SJSA1 (cell line): Measurements from ENCODE around the gene PRKCE. TPM values are rescaled to one million over a fixed set of nuclear protein-coding genes. Genes with fewer than 3 reads are reported as not detected.

Experiments
- DNase-seq, 2 experiments: peaks; one replicate each; pipeline ENCODE4 v3.0.0-alpha.2; 2015 to 2020; ENCODE audit warnings: low spot score in 2 of 2, low read depth in 1 of 2
- H3K27ac ChIP-seq: fragments of 250-450 bp; sonication (Bioruptor Pico); 2 replicates; pipeline ENCODE4 v1.5.1; 2020; ENCODE audit warnings: mild to moderate bottlenecking, moderate library complexity
- H3K27me3 ChIP-seq: fragments of 250-450 bp; sonication (Bioruptor Pico); replicated peaks from 2 replicates; pipeline ENCODE4 v1.5.1; 2020; ENCODE audit warnings: mild to moderate bottlenecking, moderate library complexity
- H3K36me3 ChIP-seq: fragments of 250-450 bp; sonication (Bioruptor Pico); 2 replicates; pipeline ENCODE4 v1.5.1; 2020; ENCODE audit warnings: mild to moderate bottlenecking
- H3K4me1 ChIP-seq: fragments of 250-450 bp; sonication (Bioruptor Pico); replicated peaks from 2 replicates; pipeline ENCODE4 v1.6.1; 2021; ENCODE audit warnings: mild to moderate bottlenecking
- H3K4me3 ChIP-seq: fragments of 250-450 bp; sonication (Bioruptor Pico); 2 replicates; pipeline ENCODE4 v1.5.1; 2020; ENCODE audit warnings: mild to moderate bottlenecking
- H3K9me3 ChIP-seq: fragments of 250-450 bp; sonication (Bioruptor Pico); replicated peaks from 2 replicates; pipeline ENCODE4 v1.5.1; 2020; ENCODE audit warnings: mild to moderate bottlenecking
- total RNA-seq: library from RNA; depleted of rRNA; stranded (reverse); fragments of >200 nt; shearing (Covaris generic); gene quantifications from 2 replicates; pipeline ENCODE4 v1.2.3, GENCODE V29; 2014

The PRKCE gene
- total RNA-seq, 1 experiment from 2014 or later = 43.3 TPM

- no peak for DNase-seq
- Histone ChIP-seq H3K4me1 (no peaks in the 10 kb centered on the region), H3K4me3 (no peak overlapping the region), H3K36me3 (no peaks in the 10 kb centered on the region), H3K9me3 (no peaks in the 10 kb centered on the region), H3K27me3 (no peaks in the 10 kb centered on the region), H3K27ac (no peak overlapping the region)
Observed at GRCh38 chr2:45833301-45833967, 182.0 kb downstream of the PRKCE start.

- DNase-seq = no peak
Observed at GRCh38 chr2:45833968-45834344, 182.5 kb downstream of the PRKCE start.

DNA sequence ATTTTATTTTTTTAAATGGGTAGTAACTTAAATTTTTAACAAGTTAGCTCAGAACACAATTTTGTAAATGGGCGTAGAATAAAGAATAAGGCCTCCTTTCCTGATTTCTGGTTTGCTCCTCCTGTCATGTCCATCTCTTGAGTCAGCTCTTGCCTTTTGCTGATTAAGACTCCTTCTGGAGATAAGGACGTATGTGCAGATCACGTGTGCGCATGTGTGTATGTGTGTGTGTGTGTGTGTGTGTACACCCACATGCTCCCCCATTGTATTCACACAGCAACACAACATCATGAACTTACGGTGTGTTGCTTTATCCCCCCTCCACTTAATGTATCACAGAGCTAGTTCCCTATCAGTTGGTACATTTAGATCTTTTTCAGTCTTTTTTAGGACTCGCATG, 182.9 kb downstream of the PRKCE start:
- Histone ChIP-seq H3K27ac (no peak overlapping the region), H3K4me1 (no peaks in the 10 kb centered on the region), H3K27me3 (no peaks in the 10 kb centered on the region), H3K36me3 (no peaks in the 10 kb centered on the region), H3K4me3 (no peak overlapping the region), H3K9me3 (no peaks in the 10 kb centered on the region)
- no peak for DNase-seq

More at GRCh38 chr2:45833968-45834344, 182.5 kb downstream of the PRKCE start:
- no peaks in the 10 kb centered on the region for H3K27me3 ChIP-seq
- no peaks in the 10 kb centered on the region for H3K36me3 ChIP-seq
- no peak overlapping the region for H3K4me3 ChIP-seq
- H3K27ac ChIP-seq = no peak overlapping the region
- no peaks in the 10 kb centered on the region for H3K9me3 ChIP-seq
- H3K4me1 ChIP-seq = no peaks in the 10 kb centered on the region

DNA sequence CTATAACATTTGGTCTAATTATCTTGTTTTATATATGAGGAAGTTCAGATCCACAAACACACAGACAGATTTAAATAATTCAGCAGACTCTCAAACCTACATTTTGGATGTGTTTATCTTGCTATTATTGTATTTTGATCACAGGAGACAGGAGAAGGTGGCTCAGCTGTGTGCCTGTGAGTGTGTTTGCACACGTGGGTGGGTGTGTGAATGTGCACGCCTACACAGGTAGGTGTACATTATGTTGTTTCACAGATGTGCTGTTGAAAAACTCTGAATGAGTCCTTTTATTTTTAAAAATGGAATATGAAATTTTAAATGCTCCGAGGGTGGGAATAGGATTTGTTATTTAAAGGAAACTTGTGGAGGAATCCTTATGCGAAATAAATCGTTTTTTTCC, 183.4 kb downstream of the PRKCE start:
- H3K4me3 ChIP-seq = no peak overlapping the region
- no peak for DNase-seq
- no peaks in the 10 kb centered on the region for H3K27me3 ChIP-seq
- H3K4me1 ChIP-seq = no peaks in the 10 kb centered on the region
- no peaks in the 10 kb centered on the region for H3K36me3 ChIP-seq
- H3K9me3 ChIP-seq = no peaks in the 10 kb centered on the region
- no peak overlapping the region for H3K27ac ChIP-seq

GRCh38 chr2:45836316-45836715, 184.8 kb downstream of the PRKCE start:
- Histone ChIP-seq H3K36me3 (no peaks in the 10 kb centered on the region), H3K27me3 (no peaks in the 10 kb centered on the region), H3K9me3 (no peaks in the 10 kb centered on the region), H3K27ac (no peak overlapping the region), H3K4me1 (no peaks in the 10 kb centered on the region), H3K4me3 (no peak overlapping the region)
- DNase-seq = no peak

DNA sequence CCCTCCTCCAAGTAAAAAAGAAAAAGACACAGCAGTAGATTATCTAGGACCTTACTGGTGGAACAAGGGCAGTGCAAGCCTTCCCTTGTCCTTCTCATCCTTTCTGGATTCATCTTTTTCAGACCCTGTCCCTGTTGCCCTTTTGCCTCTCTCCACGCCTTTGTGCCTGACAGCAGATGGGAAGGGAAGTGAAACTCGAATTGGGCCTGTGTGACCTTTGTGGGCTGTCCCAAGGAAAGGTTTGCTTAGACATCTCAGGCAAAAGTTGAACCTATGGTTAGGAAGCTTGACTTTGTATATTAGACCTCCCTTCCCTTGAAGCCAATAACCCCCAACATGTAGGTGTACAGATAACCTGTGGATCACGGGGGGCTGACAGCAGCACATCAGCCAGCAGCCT, 185.3 kb downstream of the PRKCE start:
- Histone ChIP-seq H3K9me3 (no peaks in the 10 kb centered on the region), H3K4me1 (no peaks in the 10 kb centered on the region), H3K27me3 (no peaks in the 10 kb centered on the region), H3K4me3 (no peak overlapping the region), H3K27ac (no peak overlapping the region), H3K36me3 (no peaks in the 10 kb centered on the region)
- DNase-seq = no peak

DNA sequence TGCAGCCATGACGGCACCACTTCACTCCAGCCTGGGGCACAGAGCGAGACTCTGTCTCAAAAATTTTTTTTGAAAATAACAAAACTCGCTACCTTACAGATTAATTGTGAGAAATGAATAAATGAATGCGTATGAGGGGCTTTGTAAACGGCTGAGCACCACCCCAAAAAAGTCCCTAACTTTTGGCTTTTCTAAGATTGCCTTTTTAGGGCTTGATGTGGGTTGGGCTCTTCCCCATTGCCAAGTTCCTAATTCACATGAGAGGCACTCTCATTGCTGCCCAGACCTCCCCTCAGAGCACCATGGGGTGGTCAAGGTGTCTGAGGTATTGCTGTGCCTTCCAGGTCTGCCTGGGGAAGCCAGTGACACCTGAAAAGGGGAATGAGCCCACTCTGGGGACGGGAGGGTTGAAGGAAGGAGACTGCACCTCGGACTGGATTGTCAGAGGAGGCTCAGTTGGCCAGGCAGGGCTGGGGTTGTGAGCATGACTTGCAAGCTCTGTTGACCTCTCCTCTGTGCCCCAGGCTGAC, 186.4 kb downstream of the PRKCE start:
- H3K36me3 ChIP-seq = no peaks in the 10 kb centered on the region
- H3K4me1 ChIP-seq = no peaks in the 10 kb centered on the region
- no peak overlapping the region for H3K27ac ChIP-seq
- no peaks in the 10 kb centered on the region for H3K27me3 ChIP-seq
- no peak overlapping the region for H3K4me3 ChIP-seq
- no peak for DNase-seq
- H3K9me3 ChIP-seq = no peaks in the 10 kb centered on the region

DNA sequence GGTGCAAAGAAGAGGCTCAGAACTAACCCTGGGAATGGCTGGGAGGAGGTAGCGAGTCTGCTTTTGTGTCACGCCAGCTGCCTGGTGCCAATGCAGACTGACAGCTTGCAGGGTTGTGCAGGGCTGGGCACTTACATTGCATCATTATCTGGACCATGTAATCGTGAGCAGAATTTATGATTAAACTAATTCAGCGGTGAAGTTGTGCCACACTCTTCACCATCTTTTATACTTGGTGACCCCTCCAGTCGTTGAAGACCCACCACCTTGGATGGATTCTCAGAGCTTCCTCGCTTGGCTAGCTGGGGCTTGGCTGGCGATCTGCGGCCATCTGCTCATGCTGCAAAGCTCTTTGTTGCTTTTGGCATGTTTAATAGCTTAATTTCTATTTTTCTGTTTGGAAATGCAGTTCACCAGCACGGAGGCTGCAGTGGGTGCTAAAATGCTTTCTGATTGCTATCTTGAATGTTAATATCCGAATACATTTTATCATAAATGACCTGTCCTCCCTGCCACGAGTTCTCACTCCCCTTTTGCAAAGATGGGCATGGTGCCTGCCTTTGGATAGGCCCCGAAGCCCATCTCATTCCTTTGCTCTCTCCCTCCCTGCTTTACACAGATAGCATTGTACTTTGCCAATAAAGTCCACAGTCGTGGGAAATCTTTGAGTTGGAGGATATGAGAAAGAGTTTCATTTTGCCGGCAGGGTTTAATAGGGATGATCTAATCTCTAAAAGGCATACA, 188.2 kb downstream of the PRKCE start:
- no peak overlapping the region for H3K27ac ChIP-seq
- no peak overlapping the region for H3K4me3 ChIP-seq
- no peak for DNase-seq
- H3K36me3 ChIP-seq = no peaks in the 10 kb centered on the region
- H3K9me3 ChIP-seq = no peaks in the 10 kb centered on the region
- no peaks in the 10 kb centered on the region for H3K4me1 ChIP-seq
- H3K27me3 ChIP-seq = no peaks in the 10 kb centered on the region

DNA sequence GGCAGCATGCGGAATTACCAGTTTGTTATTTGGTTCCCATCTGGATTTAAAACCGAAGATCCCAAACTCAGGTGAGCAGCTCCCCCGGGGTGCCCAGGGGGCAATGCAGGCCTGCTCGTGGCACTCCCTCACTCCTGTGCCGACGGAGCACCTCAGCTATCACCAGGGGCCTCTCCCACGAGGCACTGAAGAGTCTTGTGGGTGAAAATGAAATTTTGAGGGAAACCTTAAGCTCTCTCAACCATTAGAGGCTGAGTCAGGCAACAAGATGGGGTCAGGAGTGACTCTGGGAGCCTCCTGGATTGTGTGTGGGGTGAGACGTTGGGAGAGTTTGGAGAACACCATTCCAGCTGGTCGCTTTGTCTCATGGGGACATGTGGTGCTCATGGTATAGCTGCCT, 189.0 kb downstream of the PRKCE start:
- Histone ChIP-seq H3K4me1 (no peaks in the 10 kb centered on the region), H3K4me3 (no peak overlapping the region), H3K27ac (no peak overlapping the region), H3K27me3 (no peaks in the 10 kb centered on the region), H3K9me3 (no peaks in the 10 kb centered on the region), H3K36me3 (no peaks in the 10 kb centered on the region)
- no peak for DNase-seq

- Histone ChIP-seq H3K27ac (no peak overlapping the region), H3K9me3 (no peaks in the 10 kb centered on the region), H3K27me3 (no peaks in the 10 kb centered on the region), H3K36me3 (no peaks in the 10 kb centered on the region), H3K4me1 (no peaks in the 10 kb centered on the region), H3K4me3 (no peak overlapping the region)
- no peak for DNase-seq
Observed at GRCh38 chr2:45841752-45842407, 190.4 kb downstream of the PRKCE start.

DNA sequence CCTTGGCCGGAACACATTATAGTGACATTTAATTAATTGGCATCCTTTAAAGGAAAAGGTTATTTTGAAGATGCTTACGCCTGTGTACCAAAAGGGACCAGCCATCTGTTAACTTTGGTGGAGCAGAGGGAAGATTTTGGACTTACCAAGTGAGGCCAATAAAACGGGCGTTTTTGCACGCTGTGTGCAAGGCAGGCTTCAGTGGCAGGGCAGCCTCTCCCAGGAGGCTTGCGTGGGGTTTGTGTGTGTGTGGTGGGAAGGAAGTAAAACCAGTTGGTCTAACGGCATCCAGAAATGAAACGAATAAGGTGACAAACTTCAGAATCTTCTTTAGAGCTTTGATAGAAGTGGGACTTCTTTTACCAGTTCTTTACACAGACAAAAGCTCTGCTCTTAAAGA, 191.7 kb downstream of the PRKCE start:
- Histone ChIP-seq H3K36me3 (no peaks in the 10 kb centered on the region), H3K27ac (no peak overlapping the region), H3K4me1 (no peaks in the 10 kb centered on the region), H3K4me3 (no peak overlapping the region), H3K27me3 (no peaks in the 10 kb centered on the region), H3K9me3 (no peaks in the 10 kb centered on the region)
- DNase-seq = no peak

DNA sequence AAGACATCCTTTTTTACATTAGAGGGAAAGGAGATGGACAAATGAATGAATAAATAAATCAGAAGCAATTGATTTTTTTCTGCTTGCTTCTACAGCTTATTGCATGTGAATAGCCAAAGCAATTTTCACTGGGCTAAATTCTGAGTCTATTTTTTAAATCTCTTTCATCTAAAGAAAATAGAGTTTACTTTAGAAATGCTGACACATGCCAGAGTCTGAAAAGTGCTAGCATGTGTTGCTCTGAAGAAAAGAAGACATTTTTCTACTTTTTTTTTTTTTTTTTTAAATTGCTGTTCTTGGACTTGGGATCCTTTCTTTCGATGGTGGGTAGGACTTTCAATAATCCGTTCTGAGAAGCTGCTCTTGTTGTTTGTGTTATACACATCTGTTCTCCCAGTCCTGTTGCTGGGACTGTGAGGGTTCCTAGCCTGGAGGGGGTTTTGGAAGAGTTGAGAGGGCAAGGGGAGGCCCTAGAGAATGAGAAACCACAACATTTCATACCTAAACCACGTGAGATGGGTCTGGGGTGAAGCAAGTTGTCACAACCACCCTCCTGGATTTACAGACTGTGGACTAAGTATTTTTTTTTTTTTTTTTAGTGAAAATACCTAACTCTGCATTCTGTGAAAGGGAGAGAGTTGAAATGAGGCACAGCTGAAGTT, 193.5 kb downstream of the PRKCE start:
- no peak for DNase-seq
- no peak overlapping the region for H3K27ac ChIP-seq
- no peaks in the 10 kb centered on the region for H3K4me1 ChIP-seq
- no peaks in the 10 kb centered on the region for H3K36me3 ChIP-seq
- no peak overlapping the region for H3K4me3 ChIP-seq
- H3K9me3 ChIP-seq = no peaks in the 10 kb centered on the region
- no peaks in the 10 kb centered on the region for H3K27me3 ChIP-seq

GRCh38 chr2:45845566-45845965, 194.1 kb downstream of the PRKCE start:
- DNase-seq = no peak
- Histone ChIP-seq H3K27me3 (no peaks in the 10 kb centered on the region; the same call in 1 of the 2 replicates), H3K27ac (no peak overlapping the region), H3K4me3 (no peak overlapping the region), H3K9me3 (no peaks in the 10 kb centered on the region), H3K4me1 (no peaks in the 10 kb centered on the region), H3K36me3 (no peaks in the 10 kb centered on the region)
